HL-60/S4 treated with phorbol 12-myristate 13-acetate at 8.2 ng/mL for 4 days and 3 days (cell line): ENCODE measurements around the gene CAMK2B.

Source experiments
- in situ Hi-C: fragments of 300-500 bp; cut with MboI; formaldehyde crosslinking; loops from 2 replicates; pipeline ENCODE4 v1.15.0; 2022; ENCODE audit warnings: low sequenced_read_pairs

The CAMK2B gene

DNA sequence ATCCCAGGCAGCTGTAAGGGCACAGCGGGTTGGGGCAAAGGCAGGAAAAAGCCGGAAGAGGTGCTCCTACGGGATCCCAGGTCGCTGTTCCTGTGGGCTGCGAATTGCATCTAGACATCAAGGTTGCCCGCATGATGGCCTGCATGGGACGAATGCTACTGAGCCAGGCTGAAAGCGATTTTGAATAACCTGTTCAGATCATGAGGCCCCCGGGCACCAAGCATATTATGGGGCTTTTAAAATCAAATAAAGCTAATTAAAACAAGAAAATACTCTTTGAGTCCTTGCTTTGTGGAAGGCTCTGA, 37.1 kb downstream of the CAMK2B start:
- in situ Hi-C loops: no loop called here

DNA sequence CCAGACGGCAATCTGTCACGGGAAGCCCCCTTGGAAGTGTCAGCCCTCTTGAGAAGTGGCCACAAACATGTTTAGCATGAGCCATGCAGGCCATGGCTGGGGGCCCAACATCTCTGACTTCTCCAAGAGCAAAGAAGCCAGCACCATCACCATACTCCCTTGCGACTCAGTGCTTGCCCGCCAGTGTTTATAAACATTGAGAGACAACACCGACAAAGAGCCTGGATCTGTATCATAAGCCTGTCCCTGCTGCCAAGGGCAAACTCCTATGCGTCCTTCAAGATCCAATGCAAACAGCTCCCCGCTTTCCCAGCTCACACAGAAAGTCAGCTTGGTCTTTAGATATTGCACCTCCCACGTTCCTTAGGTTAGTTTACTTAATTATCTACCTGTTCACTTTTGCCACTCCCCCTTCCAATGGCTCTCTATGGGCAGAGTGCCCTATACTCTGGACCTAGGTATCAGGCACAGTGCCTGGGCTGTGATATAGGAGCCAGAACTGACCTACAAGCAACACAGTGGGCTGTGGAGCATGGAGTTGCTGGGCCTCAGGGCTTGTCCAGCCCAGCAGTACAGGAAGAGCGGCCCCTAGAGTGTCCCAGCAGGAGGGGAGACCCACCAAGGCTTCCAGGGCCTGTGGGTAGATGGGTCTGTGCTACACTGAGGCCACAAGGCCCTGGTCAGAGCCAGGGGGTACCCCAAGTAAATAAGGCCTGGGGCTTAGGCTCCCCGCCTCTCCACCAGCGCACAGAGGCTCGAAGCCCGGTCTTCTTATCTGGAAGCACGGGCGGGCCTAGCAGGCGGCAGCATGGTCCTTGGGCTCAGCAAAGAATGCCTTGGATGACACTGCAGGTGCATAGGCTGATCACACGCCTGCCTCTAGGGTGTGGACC, 37.7 kb downstream of the CAMK2B start:
- in situ Hi-C loops: no loop called here

DNA sequence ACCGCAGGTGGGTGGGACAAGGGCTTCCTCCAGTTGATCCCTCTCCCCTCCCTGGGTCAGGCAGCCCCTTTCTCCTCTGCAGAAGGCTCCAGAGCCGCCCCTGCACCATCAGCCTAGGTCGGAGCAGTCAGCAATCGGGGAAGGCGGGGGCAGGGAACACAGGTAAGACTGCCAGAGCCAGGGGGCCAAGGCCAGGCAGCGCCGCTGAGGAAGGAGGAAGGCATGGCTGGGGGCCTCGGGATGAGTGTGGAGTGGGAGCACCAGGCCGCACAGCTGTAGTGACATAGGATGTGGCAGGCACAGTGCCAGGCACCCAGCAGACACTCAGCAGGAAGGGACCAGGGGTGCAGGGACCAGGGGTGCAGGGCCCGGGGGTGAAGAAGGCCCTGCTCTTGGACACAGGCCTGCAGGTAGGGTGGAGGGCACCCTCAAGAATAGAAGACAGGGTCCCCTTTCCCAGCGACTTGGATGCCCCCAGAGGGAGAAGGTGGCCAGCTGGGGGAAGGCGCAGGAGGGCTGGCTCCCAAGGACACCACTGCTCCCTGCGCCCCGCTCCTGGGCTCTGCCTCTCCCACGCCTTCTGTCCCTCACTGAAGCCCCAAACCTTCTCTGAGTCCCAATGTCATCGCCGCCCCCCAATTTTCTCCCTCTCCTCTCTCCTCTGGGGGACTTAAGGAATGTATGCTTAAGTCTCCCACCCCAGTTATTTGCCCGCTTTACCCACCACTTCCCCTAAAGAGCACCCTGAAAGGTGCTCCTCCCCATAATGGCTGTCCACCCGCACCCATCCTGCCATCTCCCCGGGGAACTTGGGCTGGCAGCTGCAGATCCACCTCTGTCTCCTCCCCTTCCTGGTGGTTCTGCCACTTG, 38.5 kb downstream of the CAMK2B start:
- in situ Hi-C loops: no loop called here

DNA sequence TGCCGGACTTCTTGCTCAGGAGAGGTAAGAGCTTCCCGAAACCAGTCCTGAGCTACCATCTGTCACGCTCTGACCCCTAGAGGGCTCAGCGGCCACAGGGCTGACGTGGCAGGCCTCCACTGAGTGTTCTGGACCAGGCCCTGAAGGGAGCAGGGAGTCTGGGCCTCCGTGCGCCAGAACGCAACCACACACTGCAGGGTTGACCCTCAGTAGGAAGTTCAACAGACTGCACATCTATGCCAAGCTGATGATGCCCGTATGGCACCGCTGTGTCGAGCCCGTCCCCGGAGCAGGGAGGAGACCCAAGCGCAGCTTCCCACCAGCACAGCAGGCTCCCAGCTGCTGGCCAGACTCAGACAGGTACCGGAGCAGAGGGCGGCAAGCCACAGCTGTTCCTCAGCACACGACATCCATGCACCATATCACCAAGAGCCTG, 39.2 kb downstream of the CAMK2B start:
- in situ Hi-C loops: no loop called here

DNA sequence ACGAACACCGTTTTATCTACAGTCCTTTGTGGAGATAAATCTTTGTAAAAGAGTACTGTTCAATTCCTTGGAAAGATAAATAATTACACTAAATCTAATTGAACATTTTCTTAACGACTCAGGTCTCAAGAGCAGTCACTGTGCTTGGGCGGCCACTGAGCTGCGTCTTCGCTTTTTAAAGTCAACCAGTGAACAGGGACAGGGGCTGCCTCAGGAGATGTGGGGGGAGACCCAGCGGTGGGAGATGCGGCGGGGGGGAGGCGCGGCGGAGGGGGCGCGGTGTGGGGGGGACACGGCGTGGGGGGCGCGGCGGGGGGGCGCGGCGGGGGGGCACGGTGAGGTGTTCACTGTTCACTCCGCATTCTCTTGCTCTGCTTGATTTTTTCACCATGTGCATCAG, 39.8 kb downstream of the CAMK2B start:
- in situ Hi-C loops: no loop called here

DNA sequence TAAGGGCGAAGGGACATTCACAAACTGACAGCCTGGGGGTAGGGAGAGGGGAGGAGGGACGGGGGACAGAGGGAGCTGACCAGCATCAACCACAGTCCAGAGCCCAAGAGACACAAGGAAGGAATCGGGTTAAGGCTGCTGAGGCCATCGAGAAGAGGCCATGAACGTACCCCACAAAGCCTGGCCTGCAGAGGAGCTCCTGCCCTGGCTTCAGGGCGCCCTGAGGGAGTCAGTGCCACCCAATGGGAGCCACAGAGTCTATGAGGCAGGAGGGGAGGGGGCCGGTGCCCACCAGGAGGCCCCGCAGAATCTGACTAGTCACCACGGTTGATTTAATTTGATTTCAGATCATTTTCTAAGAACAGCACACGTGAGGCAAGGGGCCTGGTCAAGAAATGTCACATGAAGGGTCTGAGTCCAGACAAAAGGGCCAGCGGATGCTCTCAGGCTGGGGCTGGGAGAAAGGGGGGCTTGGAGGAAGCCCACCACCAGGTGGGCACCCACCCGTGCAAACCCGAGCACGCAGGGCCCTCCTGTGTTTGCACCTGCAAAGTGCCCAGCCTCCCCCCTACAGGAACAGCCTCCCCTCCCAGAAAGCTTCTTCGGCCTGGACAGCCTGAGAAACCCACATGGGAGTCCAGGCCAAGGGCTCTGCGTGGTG, 40.4 kb downstream of the CAMK2B start:
- in situ Hi-C loops: no loop called here

DNA sequence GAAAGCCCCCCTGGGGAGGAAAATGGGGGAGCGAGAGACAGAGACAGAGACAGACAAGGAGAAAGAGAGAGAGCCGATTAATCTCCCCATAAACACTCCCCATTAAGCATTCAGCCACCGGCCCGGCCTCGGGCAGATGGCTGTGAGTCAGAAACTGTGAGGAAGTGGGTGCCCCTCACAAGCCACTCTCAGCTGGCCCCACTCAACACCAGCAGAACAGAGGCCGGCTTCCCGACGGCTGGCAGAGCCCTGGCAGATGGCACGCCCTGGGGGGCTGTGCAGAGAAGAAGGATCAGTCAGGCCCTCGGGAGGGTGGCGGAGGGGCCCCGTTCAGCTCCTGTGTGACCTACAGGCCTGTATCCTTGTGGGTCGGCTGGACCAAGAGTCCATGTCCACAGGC, 41.2 kb downstream of the CAMK2B start:
- in situ Hi-C loops: no loop called here

DNA sequence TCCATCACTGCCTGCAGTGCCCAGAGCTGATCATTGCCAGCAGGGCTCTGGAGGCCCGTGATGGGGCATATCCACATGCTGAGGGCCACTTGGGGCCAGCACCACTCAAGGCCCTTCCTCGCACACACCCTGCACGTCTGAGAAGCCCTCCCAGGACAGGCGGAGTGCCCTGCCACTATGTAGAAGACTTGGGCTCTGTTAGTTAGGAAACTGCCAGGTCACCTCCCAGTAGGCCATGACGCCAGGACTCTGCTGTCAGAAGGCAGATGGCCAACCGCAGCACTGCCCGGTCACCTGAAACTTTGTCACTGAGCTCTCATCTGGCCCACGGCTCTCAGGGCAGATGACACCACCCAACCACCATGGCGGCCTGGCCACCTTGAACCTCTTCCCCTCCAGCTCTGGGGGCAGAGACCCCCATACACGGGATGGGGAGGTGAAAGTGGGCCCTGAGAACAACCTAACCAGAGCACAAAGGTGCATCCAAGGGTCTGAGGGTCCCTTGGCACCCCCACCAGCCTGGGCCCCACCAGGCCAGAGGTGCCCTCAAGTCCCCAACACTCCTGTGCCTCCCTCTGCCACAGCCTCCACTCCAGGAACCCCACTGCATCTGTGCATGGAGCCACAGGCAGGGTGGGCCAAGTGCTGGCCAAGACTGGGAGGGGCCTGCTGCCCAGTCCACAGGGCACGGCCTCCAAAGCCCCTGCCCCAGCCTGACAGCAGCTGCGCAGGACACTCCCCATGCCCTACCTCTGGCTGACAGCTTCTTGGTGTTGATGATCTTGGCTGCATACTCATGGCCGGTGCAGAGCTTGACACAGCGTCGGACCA, 41.8 kb downstream of the CAMK2B start:
- in situ Hi-C loops: no loop called here

DNA sequence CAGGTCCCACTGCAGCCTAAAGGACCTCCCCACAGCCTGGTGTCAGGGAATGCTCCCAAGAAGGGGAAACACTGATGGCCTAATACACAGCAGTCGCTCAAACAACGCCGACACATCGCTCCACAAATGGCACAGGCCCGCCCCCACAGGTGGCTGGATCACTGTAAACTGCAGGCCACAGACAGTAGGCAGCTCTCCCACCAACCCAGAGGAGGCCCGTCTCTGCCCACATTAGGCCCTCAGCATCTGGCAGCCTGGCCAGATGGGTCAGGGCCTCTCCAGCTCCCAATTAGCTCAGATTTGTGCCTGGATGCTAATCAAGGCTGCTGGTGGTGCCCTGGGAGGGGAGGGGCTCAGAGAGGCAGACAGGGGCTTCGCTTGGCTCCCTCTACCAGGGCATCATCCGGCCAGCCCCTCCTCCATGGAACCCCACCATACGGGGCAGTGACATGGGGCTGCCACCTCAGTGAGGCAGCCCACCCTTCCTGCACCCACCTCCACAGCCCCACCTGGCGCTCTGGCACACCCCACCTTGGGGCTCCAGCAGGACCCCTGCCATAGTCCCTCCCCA, 42.7 kb downstream of the CAMK2B start:
- in situ Hi-C loops: no loop called here

DNA sequence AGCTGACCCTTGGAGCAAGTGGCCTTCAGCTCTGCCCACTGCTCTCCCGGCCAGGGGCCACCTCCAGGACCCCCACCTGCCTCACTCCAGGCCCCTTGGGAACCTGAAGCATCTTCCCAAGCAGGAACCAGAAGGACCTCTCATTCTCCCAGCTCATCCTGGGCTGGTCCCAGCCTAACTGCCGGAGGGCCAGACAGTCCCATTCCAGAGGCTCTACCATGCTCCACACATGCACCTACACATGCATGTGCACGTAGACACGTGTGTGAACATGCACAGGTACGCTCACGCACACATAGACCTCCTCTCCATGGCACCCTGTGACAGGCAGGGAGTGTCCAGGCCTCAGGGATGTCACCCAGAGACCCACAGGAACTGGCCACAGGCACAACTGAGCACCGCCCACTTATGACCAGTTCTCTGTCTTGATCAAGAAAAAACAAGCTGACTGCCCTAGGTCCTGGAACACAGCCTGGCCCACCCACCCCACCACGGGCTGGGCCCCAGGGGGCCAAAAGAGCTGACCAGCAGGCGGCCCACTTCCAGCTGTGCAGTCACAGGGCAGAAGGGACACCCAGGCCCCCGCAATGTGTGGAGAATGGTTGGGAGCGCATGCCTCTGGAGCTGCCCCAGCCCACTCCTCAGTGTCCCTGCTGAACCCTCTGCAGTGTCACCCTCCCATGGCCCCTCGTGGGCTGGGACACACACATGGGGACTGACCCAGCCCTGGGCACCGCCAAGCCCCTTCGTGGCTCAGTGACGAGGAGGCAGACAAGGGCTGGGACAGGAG, 43.4 kb downstream of the CAMK2B start:
- in situ Hi-C loops: no loop called here

DNA sequence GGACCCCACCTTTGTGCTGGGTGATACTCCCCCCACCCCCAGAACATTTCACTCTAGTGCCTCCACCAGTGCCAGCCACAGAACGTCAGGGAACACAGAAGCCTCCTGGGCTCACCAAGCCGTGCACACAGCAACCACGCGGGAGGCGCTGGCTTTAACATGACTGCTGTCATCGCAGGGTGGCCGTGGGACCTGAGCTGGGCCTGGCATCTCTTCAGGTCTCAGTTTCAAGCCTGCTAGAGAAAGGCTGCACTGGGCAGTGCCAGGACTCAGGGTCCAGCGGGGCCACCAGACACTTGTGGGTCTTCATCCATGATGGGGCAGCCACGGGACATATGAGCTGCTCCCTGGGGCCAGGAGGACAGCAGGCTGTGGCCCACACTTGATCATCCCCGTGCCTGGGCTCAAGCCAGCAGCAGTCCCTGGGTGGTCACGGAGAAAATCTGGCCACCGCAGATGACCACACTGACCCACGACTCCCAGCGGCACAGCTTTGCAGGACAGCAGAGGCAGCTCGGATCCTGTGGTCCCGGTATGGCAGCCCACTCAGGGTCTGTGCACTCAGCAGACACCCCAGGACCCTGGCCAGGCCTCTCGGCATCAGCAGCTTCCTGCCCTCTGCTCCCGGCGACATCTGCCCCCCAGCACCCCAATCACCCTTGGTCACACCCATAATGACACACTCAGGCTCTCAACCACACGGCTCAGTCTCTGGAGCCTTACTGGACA, 44.2 kb downstream of the CAMK2B start:
- in situ Hi-C loops: no loop called here

DNA sequence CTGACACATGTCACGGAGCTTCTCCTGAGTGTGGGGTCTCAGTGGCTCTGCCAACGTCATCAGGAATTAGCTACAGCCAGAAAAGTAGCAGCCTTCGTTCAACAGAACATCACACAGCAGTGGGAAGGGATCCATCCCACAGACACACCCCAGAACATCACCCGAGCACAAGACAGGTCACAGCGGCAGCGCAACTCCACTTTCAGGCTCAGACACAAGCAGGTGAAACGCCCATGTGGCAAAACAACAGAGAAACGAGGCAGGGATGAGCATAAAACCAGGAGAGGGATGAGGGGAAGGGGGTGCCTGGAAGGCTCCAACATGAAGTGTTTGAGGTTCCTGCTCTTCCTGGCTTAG, 44.8 kb downstream of the CAMK2B start:
- in situ Hi-C loops: no loop called here

DNA sequence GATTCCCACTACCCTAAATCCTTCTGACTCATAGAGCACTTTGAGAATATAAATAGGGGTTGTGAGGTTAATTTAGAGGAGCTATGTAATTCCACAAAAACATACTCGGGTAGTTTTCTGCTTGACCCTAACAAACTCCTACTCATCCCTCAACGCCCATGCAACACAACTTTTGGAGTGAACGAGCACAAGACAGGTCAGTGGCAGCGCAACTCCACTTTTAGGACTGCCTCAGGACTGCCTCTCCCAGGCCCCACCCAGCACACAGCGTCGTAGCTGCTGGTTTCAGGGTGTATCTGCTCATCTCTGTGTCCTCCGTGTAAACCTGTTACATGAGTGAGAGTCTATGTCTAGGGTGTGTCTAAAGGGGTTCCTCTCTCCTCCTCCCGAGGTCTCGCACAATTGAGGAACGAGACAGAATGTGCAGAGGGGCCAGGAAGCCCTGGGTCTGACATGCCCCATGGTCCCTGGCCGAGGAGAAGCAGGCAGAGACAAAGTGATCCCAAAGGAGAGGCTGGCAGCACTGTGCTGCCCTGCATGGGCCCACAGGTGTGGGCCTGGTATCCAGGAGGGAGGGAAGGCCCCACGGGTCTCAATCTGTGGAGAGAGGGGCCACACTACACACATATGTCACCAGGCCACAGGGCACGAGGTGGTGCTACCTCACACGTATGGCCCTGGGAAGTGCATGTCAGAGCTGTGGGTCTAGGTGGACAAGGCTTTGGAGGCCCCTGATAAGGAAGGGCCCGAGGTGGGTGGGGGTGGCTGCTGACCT, 45.5 kb downstream of the CAMK2B start:
- in situ Hi-C loops: no loop called here

DNA sequence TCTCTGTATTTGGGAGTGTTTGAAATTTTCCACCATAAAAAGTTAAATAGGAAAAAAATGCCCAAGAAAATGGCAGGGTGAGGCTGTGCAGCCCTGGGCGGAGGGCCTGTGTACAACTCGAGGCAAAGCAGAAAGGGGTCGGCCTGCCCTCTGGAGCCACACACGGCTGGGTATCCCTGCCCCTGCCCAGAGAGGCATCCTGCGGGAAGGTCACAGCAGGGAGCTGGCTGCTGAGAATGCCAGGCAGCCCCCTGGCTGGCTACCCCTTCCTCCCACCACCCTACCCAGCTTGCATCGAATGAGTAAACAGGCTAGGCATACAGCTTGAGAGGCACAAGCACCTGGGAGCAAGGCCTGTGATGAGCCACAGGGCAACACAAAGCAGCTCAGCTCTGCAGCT, 46.1 kb downstream of the CAMK2B start:
- in situ Hi-C loops: no loop called here

DNA sequence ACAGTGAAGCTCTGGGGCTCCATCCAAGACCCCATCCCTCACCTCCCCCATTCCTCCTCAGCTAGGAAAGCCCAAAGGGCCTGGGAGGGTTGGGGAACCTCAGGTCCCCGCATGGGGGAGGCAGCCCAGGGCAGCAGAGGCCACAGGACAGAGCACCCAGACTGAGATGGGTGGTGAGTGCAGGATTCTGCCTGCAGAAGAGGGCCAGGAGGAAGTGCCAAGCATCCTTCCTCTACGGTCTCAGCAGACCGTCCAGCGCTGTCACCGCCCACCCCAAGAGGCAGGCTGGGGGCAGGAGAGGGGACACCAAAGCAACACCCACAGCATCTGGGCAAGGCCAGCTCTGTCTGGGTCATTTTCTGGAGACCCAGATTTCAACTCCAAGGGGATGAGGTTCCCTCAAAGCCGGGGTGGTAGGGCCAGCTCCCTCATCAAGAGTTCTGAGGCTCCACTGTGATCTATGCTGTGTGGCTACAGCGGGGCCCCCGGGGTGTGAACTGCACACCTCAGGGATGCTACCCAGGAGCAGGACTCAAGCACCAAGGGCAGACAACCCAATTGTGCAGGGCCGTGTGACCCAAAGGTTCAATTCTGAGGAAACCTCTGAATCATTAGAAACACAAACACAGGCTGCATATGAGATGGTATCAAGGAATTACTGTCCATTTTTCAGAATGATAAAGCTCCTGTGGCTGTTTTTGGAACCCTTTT, 46.8 kb downstream of the CAMK2B start:
- in situ Hi-C loops: no loop called here

DNA sequence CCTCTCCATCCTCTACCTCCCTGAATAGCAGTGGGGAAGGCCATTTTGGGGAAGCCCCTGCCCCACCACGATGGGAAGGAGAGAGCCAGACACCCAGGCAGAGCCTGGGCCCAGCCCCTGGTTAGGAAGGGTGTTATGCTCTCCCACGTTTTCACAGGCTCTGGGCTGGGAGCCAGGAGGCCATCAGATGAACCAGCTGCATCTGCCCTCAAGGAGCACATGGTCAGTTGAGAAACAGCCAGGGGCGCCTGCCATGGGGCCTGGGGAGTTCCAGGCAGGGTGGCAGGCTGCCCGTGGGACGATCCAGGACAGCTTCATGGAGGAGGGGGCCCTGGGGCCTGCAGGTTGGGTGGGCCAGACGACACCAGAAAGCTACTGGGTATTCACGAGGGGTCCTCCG, 47.5 kb downstream of the CAMK2B start:
- in situ Hi-C loops: no loop called here

DNA sequence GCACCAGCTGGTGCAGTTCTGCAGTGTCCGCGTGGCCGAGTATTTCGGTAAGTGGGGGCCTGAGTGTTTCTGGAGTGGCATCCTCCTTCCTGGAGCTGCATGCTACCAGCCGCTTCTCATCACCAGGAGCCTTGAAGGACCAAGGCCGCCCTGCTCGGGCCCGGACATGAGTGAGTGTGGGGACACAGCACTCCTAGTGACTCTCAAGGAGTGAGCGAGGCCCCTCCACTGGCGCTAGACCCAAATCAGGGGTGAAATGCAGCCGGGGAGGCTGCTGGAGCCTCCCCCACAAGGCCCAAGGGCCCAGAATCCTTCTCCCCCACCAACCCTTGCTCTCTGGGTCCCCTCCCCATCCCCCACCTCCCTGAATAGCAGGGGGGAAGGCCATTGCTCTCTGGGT, 48.0 kb downstream of the CAMK2B start:
- in situ Hi-C loops: no loop called here
